HepG2 (cell line): ENCODE data around the gene NUTF2. TPM values are rescaled to one million over a fixed set of nuclear protein-coding genes. Genes with fewer than 3 reads are reported as not detected.

Source experiments
- AKAP8 ChIP-seq: sonication (generic); formaldehyde crosslinking; IDR thresholded peaks from 2 replicates; pipeline ENCODE4 v1.5.1; 2020; ENCODE audit warnings: mild to moderate bottlenecking, missing genetic modification reagents
- DDIT3 ChIP-seq: sonication (generic); formaldehyde crosslinking; IDR thresholded peaks from 2 replicates; pipeline ENCODE4 v1.4.0; 2020; ENCODE audit warnings: mild to moderate bottlenecking, missing genetic modification reagents
- EED ChIP-seq: sonication (generic); formaldehyde crosslinking; IDR thresholded peaks from 2 replicates; pipeline ENCODE4 v1.5.0; 2020; ENCODE audit warnings: mild to moderate bottlenecking, missing genetic modification reagents
- FOXA3 ChIP-seq: IDR thresholded peaks from 2 replicates; pipeline ENCODE4 v1.6.1; 2016; ENCODE audit warnings: missing genetic modification reagents, missing compliant biosample characterization
- FOXK1 ChIP-seq: sonication (generic); formaldehyde crosslinking; IDR thresholded peaks from 2 replicates; pipeline ENCODE4 v1.4.0; 2020; ENCODE audit warnings: low read depth, missing genetic modification reagents, borderline replicate concordance
- GLI4 ChIP-seq: sonication (generic); formaldehyde crosslinking; IDR thresholded peaks from 2 replicates; pipeline ENCODE4 v1.5.1; 2020; ENCODE audit warnings: missing genetic modification reagents, mild to moderate bottlenecking, moderate library complexity, borderline replicate concordance
- GLMP ChIP-seq: sonication (generic); formaldehyde crosslinking; IDR thresholded peaks from 2 replicates; pipeline ENCODE4 v1.9.0; 2021; ENCODE audit warnings: missing genetic modification reagents, mild to moderate bottlenecking, borderline replicate concordance
- GMEB1 ChIP-seq: sonication (generic); formaldehyde crosslinking; IDR thresholded peaks from 2 replicates; pipeline ENCODE4 v1.5.1; 2020; ENCODE audit warnings: missing genetic modification reagents, mild to moderate bottlenecking, borderline replicate concordance
- HDAC1 ChIP-seq: sonication (generic); formaldehyde crosslinking; IDR thresholded peaks from 2 replicates; pipeline ENCODE4 v1.5.1; 2020; ENCODE audit warnings: mild to moderate bottlenecking, missing genetic modification reagents
- HOXA7 ChIP-seq: sonication (generic); formaldehyde crosslinking; IDR thresholded peaks from 2 replicates; pipeline ENCODE4 v1.8.1; 2022; ENCODE audit warnings: mild to moderate bottlenecking, missing genetic modification reagents, moderate library complexity
- MXI1 ChIP-seq: IDR thresholded peaks from 3 replicates; pipeline ENCODE4 v1.6.1; 2012; ENCODE audit warnings: low read depth, low read length, inconsistent platforms, borderline replicate concordance
- SUZ12 ChIP-seq: fragments of 150-350 bp; IDR thresholded peaks from 2 replicates; pipeline ENCODE4 v1.6.1; 2014; ENCODE audit warnings: low read depth, low read length
- THAP8 ChIP-seq: sonication (generic); formaldehyde crosslinking; IDR thresholded peaks from 2 replicates; pipeline ENCODE4 v1.5.1; 2020; ENCODE audit warnings: missing genetic modification reagents, mild to moderate bottlenecking, borderline replicate concordance
- TOPORS ChIP-seq: sonication (generic); formaldehyde crosslinking; IDR thresholded peaks from 2 replicates; pipeline ENCODE4 v1.8.0; 2023; ENCODE audit warnings: mild to moderate bottlenecking, missing genetic modification reagents
- U2AF2 ChIP-seq: fragments of 200-400 bp; formaldehyde crosslinking; IDR thresholded peaks from 2 replicates; pipeline ENCODE4 v1.6.1; 2017; ENCODE audit warnings: low read depth, mild to moderate bottlenecking, low read length
- ZBTB1 ChIP-seq: sonication (generic); formaldehyde crosslinking; IDR thresholded peaks from 2 replicates; pipeline ENCODE4 v1.4.0; 2020; ENCODE audit warnings: missing genetic modification reagents, borderline replicate concordance
- ZBTB38 ChIP-seq: sonication (generic); formaldehyde crosslinking; IDR thresholded peaks from 2 replicates; pipeline ENCODE4 v1.5.1; 2020; ENCODE audit warnings: mild to moderate bottlenecking, missing genetic modification reagents
- ZNF281 ChIP-seq: sonication (generic); formaldehyde crosslinking; IDR thresholded peaks from 2 replicates; pipeline ENCODE4 v1.4.0; 2020; ENCODE audit warnings: missing genetic modification reagents, borderline replicate concordance
- ZNF33A ChIP-seq: sonication (generic); formaldehyde crosslinking; IDR thresholded peaks from 2 replicates; pipeline ENCODE4 v1.5.1; 2020; ENCODE audit warnings: missing genetic modification reagents, mild to moderate bottlenecking, moderate library complexity, borderline replicate concordance
- ZNF432 ChIP-seq: sonication (generic); formaldehyde crosslinking; IDR thresholded peaks from 2 replicates; pipeline ENCODE4 v1.5.0; 2020; ENCODE audit warnings: missing genetic modification reagents, mild to moderate bottlenecking, borderline replicate concordance
- ZNF580 ChIP-seq: IDR thresholded peaks from 2 replicates; pipeline ENCODE4 v1.6.1; 2016; ENCODE audit warnings: low read depth, borderline replicate concordance
- ZNF672 ChIP-seq: sonication (generic); formaldehyde crosslinking; IDR thresholded peaks from 2 replicates; pipeline ENCODE4 v1.8.1; 2022; ENCODE audit warnings: missing genetic modification reagents
- polyA plus RNA-seq, 8 experiments: library from polyadenylated mRNA; depleted of rRNA in 3 of 8; stranded (reverse) in 7 of 8; unstranded in 1 of 8; fragments of >200 nt; fragmentation: Illumina TruSeq in 4 of 8; extraction: Trizol in 4 of 8; gene quantifications; 2 replicates each; pipeline versions ENCODE4 v1.2.1 to v1.2.3, GENCODE V29; 2011 to 2016; ENCODE audit warnings: low read depth in 4 of 8, missing spikeins in 1 of 8, mixed read lengths in 1 of 8; ENCODE audit not compliant: insufficient read depth in 1 of 8
- total RNA-seq, 5 experiments: library from RNA; depleted of rRNA; stranded (reverse); fragments of >200 nt; fragmentation: Illumina TruSeq; extraction: Trizol; gene quantifications; 2 replicates each; pipeline ENCODE4 v1.2.3, GENCODE V29; 2016; ENCODE audit warnings: low read depth in 1 of 5

Gene NUTF2
- total and polyA plus RNA-seq, 2 of the 13 experiments (the other 11 are each of a cell fraction or from before 2014, with no cell fraction given): 168 to 214 TPM

- TF ChIP-seq ZBTB38 (CRISPR knock-in tag) (peak; percentile 96), THAP8 (CRISPR knock-in tag) (peak; percentile 37; the same call in 1 of the 2 replicates), GLI4 (CRISPR knock-in tag) (peak; percentile 79; the same call in 1 of the 2 replicates), ZNF580 (CRISPR knock-in tag) (peak; percentile 91), DDIT3 (CRISPR knock-in tag) (no peak), SUZ12 (0 out of 2 replicates have a peak, but pooled peaks have one; percentile 17), GLMP (no peak), FOXA3 (CRISPR knock-in tag) (peak; percentile 65), FOXK1 (peak; percentile 82; the same call in 1 of the 2 replicates), GMEB1 (CRISPR knock-in tag) (peak; percentile 80), ZNF432 (CRISPR knock-in tag) (no peak), ZNF281 (CRISPR knock-in tag) (peak; percentile 53; the same call in 1 of the 2 replicates), TOPORS (CRISPR knock-in tag) (peak; percentile 65; the same call in 1 of the 2 replicates), U2AF2 (peak; percentile 79; the same call in 1 of the 2 replicates), ZNF33A (CRISPR knock-in tag) (no peak), ZBTB1 (no peak), EED (peak; percentile 98), ZNF672 (CRISPR knock-in tag) (0 out of 2 replicates have a peak, but pooled peaks have one; percentile 64), MXI1 (peak; percentile 77; the same call in 1 of the 3 replicates), AKAP8 (CRISPR knock-in tag) (peak; percentile 99), HOXA7 (no peak), HDAC1 (CRISPR knock-in tag) (peak; percentile 89)
Observed at GRCh38 chr16:67872631-67873434, 26.1 kb downstream of the NUTF2 start, which contains the start of gene EDC4 (continued).
